NCI-H2171 (cell line): ENCODE measurements around the gene CCDC180.
"Not testable (repeated sequence)": the region's sequence is repeated elsewhere in the genome, so short reads cannot be mapped to it uniquely, and the experiment has no call there.

Experiments
- DNase-seq: peaks from one replicate; lab custom pipeline; 2025; lab: John Stamatoyannopoulos, UW

Gene CCDC180

DNA sequence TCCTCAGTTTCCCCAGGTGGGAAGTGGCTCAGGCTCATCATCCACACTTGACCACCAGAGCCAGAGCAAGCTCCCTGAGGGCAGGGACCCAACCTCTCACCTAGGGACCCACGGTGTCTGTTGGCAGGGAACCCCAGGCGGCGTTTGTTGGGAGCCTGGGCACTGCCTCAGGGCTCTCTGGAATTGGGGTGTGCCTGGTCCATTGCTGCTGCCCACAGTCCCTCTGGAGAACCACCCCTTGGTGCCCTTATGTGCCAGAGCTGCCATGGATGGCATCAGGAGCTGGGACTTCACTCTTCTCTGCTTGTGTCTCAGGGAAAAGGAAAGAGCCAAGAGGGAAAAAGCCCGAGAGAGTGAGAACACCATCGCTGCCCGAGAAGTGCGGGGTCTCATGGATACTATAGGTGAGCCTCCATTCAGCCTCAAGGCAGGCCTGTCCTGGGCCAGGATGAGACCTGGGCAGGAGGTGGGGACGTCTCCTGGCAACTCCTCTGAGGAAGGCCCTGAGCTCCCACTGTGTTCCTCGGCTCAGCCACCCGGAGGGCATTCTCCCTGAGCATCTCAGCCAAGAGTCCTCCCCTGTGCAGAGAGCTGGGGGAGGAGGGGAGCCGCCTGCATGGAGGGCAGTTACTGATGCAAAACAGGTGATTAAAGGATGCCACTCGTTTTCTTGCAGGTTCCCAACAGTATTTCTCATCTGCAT lies 4.5 kb downstream of the CCDC180 start:
- no peak for DNase-seq

GRCh38 chr9:97312556-97312955 lies 5.1 kb downstream of the CCDC180 start:
- DNase-seq: no peak

DNA sequence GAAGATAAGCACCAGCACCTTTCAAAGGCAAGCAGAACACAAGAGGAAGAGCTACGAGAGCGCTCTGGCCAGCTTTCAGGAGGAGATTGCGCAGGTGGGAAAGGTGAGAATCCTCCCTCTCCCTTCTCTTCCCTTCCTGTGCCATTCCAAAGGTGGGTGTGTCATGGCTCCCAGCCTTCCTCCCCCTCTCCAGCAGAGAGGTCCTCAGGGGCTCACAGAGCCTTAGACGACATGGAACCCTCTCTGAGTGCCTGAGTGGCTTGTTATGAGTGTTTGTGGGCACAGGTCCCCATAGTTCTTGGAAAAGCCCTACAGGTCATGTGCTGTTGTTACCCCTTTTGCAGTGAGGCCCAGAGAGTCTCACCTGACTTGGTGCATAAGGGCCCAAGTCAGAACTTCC lies 5.8 kb downstream of the CCDC180 start:
- no peak for DNase-seq

DNA sequence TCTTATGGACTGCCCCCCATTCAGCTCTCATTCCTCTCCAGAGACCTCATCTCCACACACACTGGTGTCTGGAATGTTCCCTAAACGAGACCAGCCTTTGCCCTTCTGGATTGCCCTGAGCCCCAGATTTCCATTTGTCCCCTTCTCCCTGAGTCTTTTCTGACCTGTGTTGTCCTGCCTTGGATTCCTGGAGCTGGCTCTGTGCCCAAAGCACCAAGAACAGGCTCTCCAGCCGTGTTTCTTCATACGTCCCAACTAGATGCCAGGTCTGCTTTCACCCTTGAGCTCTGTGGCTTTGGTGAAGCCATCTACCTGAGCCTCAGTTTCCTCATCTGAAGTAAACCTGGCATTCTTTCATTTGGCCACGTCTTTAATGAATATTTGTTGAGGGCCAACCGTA lies 6.3 kb downstream of the CCDC180 start:
- no peak for DNase-seq

GRCh38 chr9:97314503-97314902 lies 7.0 kb downstream of the CCDC180 start:
- no peak for DNase-seq

GRCh38 chr9:97315550-97315949 lies 8.1 kb downstream of the CCDC180 start:
- no peak for DNase-seq

- DNase-seq: no peak
These were observed 9.4 kb downstream of the CCDC180 start for GRCh38 chr9:97316904-97317303.

GRCh38 chr9:97318433-97318832 lies 11.0 kb downstream of the CCDC180 start:
- DNase-seq: no peak

DNA sequence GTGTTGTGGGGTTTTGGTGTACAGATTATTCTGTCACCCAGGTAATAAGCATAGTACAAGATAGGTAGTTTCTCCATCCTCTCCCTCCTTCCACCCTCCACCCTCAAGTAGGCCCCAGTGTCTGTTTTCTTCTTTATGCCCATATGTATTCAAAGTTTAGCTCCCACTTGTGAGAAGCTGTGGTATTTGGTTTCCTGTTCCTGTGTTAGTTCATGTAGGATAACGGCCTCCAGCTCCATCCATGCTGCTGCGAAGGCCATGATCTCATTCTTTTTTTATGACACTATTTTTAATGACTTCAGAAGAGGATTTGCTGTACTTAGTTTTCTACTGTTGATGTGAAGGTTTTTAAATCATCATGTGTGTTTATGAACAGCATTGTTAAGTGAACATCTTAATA lies 11.9 kb downstream of the CCDC180 start:
- no peak for DNase-seq

DNA sequence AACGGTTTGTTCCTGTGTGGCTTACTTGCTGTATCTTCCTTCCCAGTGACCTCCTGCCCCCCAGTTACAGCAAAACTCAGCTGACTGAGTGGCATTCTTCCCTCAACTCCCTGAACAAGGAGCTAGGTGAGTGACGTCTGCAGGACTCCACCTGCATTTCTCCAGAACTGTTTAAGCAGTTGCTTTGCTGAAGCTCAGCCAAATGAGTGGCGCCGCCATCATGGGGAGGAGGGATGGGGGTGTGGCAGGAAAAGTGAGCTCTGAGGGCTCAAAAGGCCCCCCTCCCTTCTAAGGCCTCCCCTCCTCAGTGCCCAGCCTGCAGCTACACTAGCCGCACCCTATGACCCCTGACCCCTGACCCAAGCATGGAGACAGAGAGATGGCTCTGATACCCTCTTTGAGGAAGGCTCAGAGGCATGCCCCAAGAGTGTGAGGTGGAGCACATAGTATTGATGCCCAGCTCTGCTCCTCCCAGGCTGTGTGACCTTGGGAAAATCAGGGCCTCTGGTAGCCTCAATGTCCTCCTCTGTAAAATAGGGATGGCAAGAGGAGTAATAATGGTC lies 12.7 kb downstream of the CCDC180 start:
- DNase-seq: no peak

- no peak for DNase-seq
These were observed 13.8 kb downstream of the CCDC180 start for GRCh38 chr9:97321251-97321650.

- DNase-seq: no peak
These were observed 14.2 kb downstream of the CCDC180 start for GRCh38 chr9:97321691-97322090.

DNA sequence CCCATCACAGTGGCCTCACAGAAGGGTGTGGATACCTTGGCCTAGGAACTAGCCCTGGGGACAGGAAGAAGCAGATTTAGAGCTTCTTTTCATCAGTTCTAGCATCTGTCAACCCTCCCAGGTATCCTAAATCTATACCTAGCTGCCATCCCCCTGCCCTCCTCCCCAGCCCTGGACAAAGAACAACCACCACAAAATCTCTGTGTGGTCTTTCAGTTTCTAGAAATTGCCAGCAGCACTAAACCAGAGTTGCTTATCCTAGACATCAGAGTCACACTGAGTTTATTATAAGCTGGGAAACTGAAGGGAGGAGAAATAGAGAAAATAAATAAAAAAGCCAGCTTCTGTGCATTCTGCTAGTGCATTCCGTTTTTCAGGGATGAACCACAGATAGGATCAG lies 14.6 kb downstream of the CCDC180 start:
- no peak for DNase-seq

DNA sequence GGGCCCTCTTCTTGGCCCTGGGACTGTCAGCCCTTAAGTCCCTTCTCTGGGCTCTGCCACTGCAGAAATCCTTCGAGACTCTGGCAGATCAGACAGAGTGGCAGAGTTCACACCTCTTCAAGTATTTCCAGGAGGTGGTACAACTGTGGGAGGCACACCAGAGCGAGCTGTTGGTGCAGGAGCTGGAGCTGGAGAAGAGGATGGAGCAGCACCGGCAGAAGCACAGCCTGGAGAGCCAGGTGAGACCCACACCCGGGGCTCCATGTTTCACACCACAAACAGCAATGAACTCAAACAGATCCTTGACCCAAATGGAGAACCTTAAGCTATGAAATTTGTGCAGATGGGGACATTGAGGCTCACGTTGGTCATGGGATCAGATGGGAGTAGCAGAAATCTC lies 17.5 kb downstream of the CCDC180 start:
- no peak for DNase-seq

- DNase-seq: no peak
These were observed 20.1 kb downstream of the CCDC180 start for GRCh38 chr9:97327562-97327961.

DNA sequence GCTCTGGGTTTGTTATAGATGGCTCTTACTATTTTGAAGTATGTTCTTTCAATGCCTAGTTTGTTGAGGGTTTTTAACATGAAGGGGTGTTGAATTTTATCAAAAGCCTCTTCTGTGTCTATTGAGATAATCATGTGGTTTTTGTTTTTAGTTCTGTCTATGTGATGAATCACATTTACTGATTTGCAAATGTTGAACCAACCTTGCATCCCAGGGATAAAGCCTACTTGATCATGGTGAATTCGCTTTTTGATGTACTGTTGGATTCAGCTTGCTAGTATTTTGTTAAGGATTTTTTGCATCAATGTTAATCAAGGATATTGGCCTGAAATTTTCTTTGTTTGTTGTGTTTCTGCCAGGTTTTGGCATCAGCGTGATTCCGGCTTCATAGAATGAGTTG lies 25.5 kb downstream of the CCDC180 start:
- DNase-seq: no peak

DNA sequence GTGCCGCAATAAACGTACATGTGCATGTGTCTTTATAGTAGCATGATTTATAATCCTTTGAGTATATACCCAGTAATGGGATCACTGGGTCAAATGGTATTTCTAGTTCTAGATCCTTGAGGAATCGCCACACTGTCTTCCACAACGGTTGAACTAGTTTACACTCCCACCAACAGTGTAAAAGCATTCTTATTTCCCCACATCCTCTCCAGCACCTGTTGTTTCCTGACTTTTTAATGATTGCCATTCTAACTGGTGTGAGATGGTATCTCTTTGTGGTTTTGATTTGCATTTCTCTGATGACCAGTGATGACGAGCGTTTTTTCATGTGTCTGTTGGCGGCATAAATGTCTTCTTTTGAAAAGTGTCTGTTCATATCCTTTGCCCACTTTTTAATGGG lies 28.2 kb downstream of the CCDC180 start:
- DNase-seq: not testable (repeated sequence)

GRCh38 chr9:97348871-97349270 lies 41.4 kb downstream of the CCDC180 start:
- DNase-seq: no peak

- DNase-seq: no peak
These were observed 41.9 kb downstream of the CCDC180 start for GRCh38 chr9:97349400-97349799.

DNA sequence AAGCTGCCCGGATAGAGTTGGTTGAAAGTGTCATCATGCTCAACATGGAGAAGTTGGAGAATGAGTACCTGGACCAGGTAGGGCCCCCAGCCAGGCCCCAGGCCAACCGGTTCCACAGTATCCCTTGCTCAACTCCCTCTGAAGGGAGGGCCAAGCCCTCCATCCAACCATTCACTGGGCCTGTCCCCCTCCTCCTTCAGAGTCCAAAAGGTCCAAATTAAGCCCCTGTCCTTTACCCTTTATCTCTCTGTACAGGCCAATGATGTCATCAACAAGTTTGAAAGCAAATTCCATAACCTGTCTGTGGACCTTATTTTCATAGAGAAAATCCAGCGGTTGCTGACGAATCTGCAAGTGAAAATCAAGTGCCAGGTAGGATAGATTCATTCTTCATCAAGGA lies 47.2 kb downstream of the CCDC180 start:
- DNase-seq: no peak

DNA sequence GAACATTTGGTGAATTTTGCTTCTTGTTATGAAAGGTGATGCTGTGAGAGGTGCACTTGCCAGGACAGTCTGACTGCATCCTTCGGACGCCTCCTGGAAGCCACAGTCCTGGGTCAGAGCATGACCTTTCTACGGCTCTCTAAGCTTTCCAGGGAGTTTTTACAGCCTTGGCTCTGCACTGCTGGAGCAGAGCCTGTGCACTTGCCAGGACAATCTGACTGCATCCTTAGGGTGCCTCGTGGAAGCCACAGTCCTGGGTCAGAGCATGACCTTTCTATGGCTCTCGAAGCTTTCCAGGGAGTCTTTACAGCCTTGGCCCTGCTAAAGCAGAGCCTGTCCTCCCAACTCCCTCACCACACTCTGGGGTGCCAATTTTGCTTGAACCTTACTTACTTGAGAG lies 49.6 kb downstream of the CCDC180 start:
- DNase-seq: no peak
